Panc1 (cell line): Measurements from ENCODE around the gene GUCY2D. TPM values are rescaled to one million over a fixed set of nuclear protein-coding genes. Genes with fewer than 3 reads are reported as not detected.
A peak's percentile ranks its signal among the peaks of the same experiment; 100 is the strongest.

Source experiments
- ATAC-seq: fragments of 200-7000 bp; cut with Tn5 transposase; 2 replicates; pipeline ENCODE4 v1.9.1; 2020; ENCODE audit warnings: mild to moderate bottlenecking, moderate library complexity
- BruUV-seq: library from RNA; stranded (reverse); fragments of 400-500 nt; replicated peaks from 2 replicates; lab custom pipeline; 2021; lab: Mats Ljungman, UMichigan
- CTCF ChIA-PET: fragments of 300-600 bp; sonication (Branson Sonifier 250); formaldehyde crosslinking; loops from one replicate; lab custom pipeline; 2022; ENCODE audit warnings: antibody characterized with exemption; lab: Charles Lee
- POLR2A ChIA-PET: fragments of 300-600 bp; sonication (Branson Sonifier 250); formaldehyde crosslinking; loops from one replicate; lab custom pipeline; 2022; ENCODE audit warnings: antibody characterized with exemption; lab: Charles Lee
- DNase-seq: peaks from one replicate; pipeline ENCODE4 v3.0.0-alpha.2; 2010; ENCODE audit warnings: low read depth, low spot score
- H3K27ac ChIP-seq: 2 replicates; pipeline ENCODE4 v1.5.1; 2011; ENCODE audit warnings: mild to moderate bottlenecking, low read length, inconsistent platforms
- H3K27me3 ChIP-seq: fragments of 200-500 bp; sonication (Bioruptor generic); 2 replicates; pipeline ENCODE4 v1.6.0; 2014; ENCODE audit warnings: low read length, inconsistent platforms; ENCODE audit not compliant: control insufficient read depth, insufficient read depth
- H3K36me3 ChIP-seq: fragments of 200-500 bp; sonication (Bioruptor generic); 2 replicates; pipeline ENCODE4 v1.5.1; 2014; ENCODE audit warnings: inconsistent platforms, mild to moderate bottlenecking, low read length, moderate library complexity; ENCODE audit not compliant: control insufficient read depth, insufficient read depth
- H3K4me1 ChIP-seq: 2 replicates; pipeline ENCODE4 v1.5.1; 2011; ENCODE audit warnings: inconsistent platforms, mild to moderate bottlenecking, low read length, moderate library complexity; ENCODE audit not compliant: control insufficient read depth, insufficient read depth
- H3K4me3 ChIP-seq, 2 experiments: 2 replicates each; pipeline ENCODE4 v1.5.1; 2011 to 2012; ENCODE audit warnings: low read depth in 2 of 2, low read length in 2 of 2, mild to moderate bottlenecking in 2 of 2, inconsistent platforms in 1 of 2, moderate library complexity in 1 of 2
- H3K9me3 ChIP-seq: fragments of 200-500 bp; sonication (Bioruptor generic); 2 replicates; pipeline ENCODE4 v1.5.1; 2014; ENCODE audit warnings: low read depth, mild to moderate bottlenecking, inconsistent platforms, low read length, moderate library complexity; ENCODE audit not compliant: control insufficient read depth, insufficient read depth
- CTCF ChIP-seq: fragments of 450-650 bp; IDR thresholded peaks from 2 replicates; pipeline ENCODE4 v1.5.1; 2017; ENCODE audit warnings: mild to moderate bottlenecking
- POLR2AphosphoS5 ChIP-seq: IDR thresholded peaks from 2 replicates; pipeline ENCODE4 v1.6.1; 2012; ENCODE audit warnings: mild to moderate bottlenecking, low read depth, low read length, moderate library complexity
- REST ChIP-seq, 2 experiments: IDR thresholded peaks; 2 replicates each; pipeline ENCODE4 v1.6.1; 2011 to 2012; ENCODE audit warnings: low read depth in 2 of 2, control low read depth in 1 of 2, low read length in 1 of 2, mild to moderate bottlenecking in 1 of 2, moderate library complexity in 1 of 2; ENCODE audit not compliant: insufficient read depth in 1 of 2
- SIN3A ChIP-seq: IDR thresholded peaks from 2 replicates; pipeline ENCODE4 v1.6.1; 2012; ENCODE audit warnings: low read depth, mild to moderate bottlenecking, low read length, moderate library complexity, borderline replicate concordance; ENCODE audit not compliant: insufficient read depth
- TCF7L2 ChIP-seq: IDR thresholded peaks from 2 replicates; pipeline ENCODE4 v1.6.1; 2011; ENCODE audit warnings: mild to moderate bottlenecking, low read depth, low read length, inconsistent platforms
- in situ Hi-C: cut with HindIII; loops from 2 replicates; pipeline ENCODE4 v1.10.0; 2016; ENCODE audit warnings: low sequenced_read_pairs, low pct_unique_long_range_greater_than_20kb
- intact Hi-C: fragments of 100-400 bp; cut with micrococcal nuclease; formaldehyde crosslinking; loops from one replicate; pipeline ENCODE4 v1.10.0; 2022; ENCODE audit not compliant: unreplicated experiment
- total RNA-seq: library from RNA; stranded (reverse); gene quantifications from one replicate; pipeline ENCODE4 v1.2.1, GENCODE V29; 2021; ENCODE audit not compliant: unreplicated experiment

GUCY2D gene
- total RNA-seq, 1 experiment from 2014 or later = not detected

- no peak for DNase-seq
Observed at GRCh38 chr17:7989781-7990655, 12.4 kb upstream of the GUCY2D start.

More at GRCh38 chr17:7989781-7990655, 12.4 kb upstream of the GUCY2D start:
- ATAC-seq = peak; percentile 93
- TF ChIP-seq REST (IDR thresholded peaks at IDR 0.05; ENCODE audit: insufficient read depth in 1 of 2, low read depth in 2 of 2, low read length in 1 of 2) = no peak
- no peak for TF ChIP-seq TCF7L2
- TF ChIP-seq POLR2AphosphoS5 = no peak
- TF ChIP-seq SIN3A = no peak
- TF ChIP-seq CTCF = peak; percentile 97
- CTCF ChIA-PET = interaction anchor here (0.6 to 1.5 kb wide), 9 partner anchors 12 to 146 kb away, joined by 3 to 6 read pairs (median 4); no protein-coding TSS in a partner anchor
- no peaks in the 10 kb centered on the region for H3K36me3 ChIP-seq
- no peaks in the 10 kb centered on the region for H3K4me1 ChIP-seq
- BruUV-seq = no TSS peak
- intact Hi-C loops (loop anchor here (10.0 kb wide), 1 partner anchor 65 kb away; no protein-coding TSS in a partner anchor), in situ Hi-C loops (no loop called here)
- POLR2A ChIA-PET = interaction anchor here (0.7 kb wide), 1 partner anchor 9 kb away, joined by 6 read pairs; no protein-coding TSS in a partner anchor
- H3K27ac ChIP-seq = no peak overlapping the region
- no peaks in the 10 kb centered on the region for H3K27me3 ChIP-seq
- H3K4me3 ChIP-seq = peak overlapping the region; percentile 53 to 54
- no peaks in the 10 kb centered on the region for H3K9me3 ChIP-seq
